Stimulated activated CD4-positive, alpha-beta T cell treated with anti-CD3 and anti-CD28 coated beads, Interleukin-4, amount 100 ng/mL, for 1 hour (primary cell): ENCODE results near the gene ZNF613.
"Not testable (repeated sequence)": the region's sequence is repeated elsewhere in the genome, so short reads cannot be mapped to it uniquely, and the experiment has no call there.

Experiments used
- DNase-seq: peaks from one replicate; pipeline ENCODE4 v3.0.0-alpha.2; 2020

Gene ZNF613

GRCh38 chr19:51944798-51945552, 17.7 kb downstream of the ZNF613 start:
- DNase-seq, result no peak

DNA sequence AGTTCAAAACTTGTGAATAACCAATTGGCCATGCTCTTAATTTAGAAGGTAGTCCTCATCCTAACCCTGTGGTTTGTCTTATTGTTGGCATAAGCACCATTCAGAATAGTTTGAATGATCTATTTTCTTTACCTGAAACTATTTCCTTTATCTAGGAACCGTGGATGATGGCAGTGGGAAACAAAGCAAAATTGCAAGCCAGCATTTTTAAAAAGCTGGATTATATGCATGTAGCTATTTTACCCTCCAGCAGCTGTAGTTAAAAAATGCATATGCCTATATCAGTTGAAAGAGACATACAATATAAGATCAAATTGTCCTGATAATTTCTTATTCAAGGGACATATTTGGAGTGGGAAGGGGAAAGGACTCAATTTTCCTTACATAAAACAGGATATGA, 19.3 kb downstream of the ZNF613 start:
- no peak for DNase-seq

GRCh38 chr19:51948975-51949374, 21.7 kb downstream of the ZNF613 start:
- no peak for DNase-seq

DNA sequence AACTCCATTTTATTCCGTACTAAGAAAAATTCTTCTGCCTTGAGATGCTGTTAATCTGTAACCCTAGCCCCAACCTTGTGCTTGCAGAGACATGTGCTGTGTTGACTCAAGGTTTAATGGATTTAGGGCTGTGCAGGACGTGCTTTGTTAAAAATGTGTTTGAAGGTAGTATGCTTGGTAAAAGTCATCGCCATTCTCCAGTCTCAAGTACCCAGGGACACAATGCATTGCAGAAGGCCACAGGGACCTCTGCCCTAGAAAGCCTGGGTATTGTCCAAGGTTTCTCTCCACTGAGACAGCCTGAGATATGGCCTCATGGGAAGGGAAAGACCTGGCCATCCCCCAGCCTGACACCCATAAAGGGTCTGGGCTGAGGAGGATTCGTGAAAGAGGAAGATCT, 30.6 kb downstream of the ZNF613 start:
- not testable (repeated sequence) for DNase-seq

- DNase-seq, result no peak
These were observed 32.5 kb downstream of the ZNF613 start for GRCh38 chr19:51959791-51960190.

DNA sequence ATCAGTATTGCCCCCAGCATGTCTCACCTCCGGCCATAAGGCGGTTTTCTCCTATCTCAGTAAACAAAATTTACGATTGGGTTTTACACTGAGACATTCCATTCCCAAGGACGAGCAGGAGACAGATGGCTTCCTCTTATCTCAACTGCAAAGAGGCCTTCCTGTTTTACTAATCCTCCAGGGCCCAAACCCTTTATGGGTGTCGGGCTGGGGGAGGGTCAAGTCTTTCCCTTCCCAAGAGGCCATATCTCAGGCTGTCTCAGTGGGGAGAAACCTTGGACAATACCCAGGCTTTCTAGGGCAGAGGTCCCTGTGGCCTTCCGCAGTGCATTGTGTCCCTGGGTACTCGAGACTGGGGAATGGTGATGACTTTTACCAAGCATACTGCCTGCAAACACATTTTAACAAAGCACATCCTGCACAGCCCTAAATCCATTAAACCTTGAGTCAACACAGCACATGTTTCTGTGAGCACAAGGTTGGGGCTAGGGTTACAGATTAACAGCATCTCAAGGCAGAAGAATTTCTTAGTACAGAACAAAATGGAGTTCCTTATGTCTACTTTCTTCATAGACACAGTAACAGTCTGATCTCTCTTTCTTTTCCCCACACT, 33.5 kb downstream of the ZNF613 start:
- not testable (repeated sequence) for DNase-seq

DNA sequence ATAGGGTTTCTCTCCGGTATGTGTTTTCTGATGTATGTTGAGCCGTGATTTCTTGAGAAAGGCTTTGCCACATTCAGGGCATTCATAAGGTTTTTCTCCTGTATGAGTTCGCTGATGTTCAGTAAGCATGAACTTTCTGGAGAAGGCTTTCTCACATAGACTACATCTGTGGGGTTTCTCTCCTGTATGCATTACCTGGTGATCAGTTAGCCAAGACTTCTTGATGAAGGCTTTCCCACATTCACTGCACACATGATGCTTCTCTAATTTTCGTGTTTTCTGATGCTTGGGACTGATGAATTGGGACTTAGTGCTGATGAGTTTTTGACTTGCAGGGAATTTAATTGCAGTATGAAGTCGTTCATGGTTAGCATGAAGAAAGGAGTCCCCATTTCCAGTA, 38.3 kb downstream of the ZNF613 start:
- DNase-seq, result no peak

DNA sequence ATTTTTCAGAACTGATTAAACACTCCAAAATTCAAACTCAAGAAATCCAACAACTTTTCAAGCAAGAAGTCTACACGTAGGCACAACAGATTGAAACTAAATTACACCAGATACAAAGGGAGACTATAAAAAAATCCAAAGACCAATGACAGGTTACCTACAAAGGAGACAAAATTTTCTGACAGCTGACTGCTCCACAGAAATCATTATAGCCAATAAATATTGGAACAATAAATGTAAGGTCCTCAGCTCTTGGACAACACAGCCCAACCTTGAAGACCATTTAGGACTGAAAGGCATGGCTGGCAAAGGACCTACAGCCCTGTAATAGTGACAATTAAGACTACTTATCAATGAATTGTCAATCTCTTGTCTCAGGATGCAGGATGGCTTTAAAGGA, 43.4 kb downstream of the ZNF613 start:
- no peak for DNase-seq

- DNase-seq, result no peak
These were observed 44.4 kb downstream of the ZNF613 start for GRCh38 chr19:51971624-51972023.

- not testable (repeated sequence) for DNase-seq
These were observed 48.5 kb downstream of the ZNF613 start for GRCh38 chr19:51975787-51976186.

- no peak for DNase-seq
These were observed 49.6 kb downstream of the ZNF613 start for GRCh38 chr19:51976852-51977251.

DNA sequence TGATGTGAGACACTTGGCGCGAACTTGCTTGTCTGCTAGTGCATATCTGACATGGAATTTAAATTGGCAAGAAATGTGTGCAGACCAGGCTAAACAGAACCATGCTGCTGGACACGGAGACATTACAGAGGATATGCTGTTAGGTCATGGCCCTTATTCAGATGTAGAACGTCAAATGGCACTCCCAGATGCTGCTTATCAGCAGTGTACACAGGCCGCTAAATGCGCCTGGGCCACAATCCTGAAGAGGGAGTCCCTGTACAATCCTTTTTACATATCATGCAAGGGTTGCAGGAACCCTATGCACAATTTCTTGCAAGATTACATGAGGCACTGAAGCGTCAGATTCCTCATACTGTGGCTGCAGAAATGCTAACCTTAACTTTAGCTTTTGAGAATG, 50.1 kb downstream of the ZNF613 start:
- DNase-seq, result no peak

DNA sequence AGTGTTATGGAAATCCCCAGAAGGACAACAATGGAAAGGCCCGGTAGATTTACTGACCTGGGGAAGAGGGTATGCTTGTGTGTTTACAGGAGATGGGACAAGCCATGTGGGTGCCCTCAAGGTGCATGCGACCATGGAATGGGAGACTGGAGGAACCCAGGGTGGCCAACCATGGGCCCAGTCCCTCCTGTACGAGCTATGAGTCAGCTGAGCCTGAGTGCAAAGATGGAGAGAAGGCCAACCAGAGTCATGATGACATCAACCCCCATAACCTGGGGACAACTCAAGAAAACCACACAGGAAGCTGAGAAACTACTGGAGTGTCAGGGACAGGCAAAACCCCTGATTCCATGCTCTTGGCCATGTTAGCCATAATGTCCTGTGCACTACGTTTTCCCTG, 51.6 kb downstream of the ZNF613 start:
- no peak for DNase-seq

- no peak for DNase-seq
These were observed 53.0 kb downstream of the ZNF613 start for GRCh38 chr19:51980116-51980736.

DNA sequence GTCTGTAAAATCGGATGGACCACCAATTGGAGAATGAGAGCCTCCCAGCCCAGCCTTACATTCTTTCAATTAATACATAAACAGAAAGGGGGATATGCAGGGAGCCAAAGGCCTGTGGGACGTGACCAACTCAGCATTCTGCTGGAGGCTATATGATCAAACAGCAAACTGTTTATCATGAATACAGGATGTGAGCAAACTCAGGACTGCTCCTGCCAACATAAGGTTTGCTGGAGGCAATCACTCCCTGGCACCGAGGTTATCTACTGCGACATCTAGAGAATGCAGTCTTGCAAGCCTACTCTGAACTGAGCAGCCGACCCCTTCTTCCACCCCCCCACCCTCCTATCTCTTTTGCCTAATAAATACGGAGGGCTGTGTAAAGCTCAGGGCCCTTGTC, 53.7 kb downstream of the ZNF613 start:
- DNase-seq, result not testable (repeated sequence)

GRCh38 chr19:51983361-51983760, 56.1 kb downstream of the ZNF613 start:
- DNase-seq, result no peak

DNA sequence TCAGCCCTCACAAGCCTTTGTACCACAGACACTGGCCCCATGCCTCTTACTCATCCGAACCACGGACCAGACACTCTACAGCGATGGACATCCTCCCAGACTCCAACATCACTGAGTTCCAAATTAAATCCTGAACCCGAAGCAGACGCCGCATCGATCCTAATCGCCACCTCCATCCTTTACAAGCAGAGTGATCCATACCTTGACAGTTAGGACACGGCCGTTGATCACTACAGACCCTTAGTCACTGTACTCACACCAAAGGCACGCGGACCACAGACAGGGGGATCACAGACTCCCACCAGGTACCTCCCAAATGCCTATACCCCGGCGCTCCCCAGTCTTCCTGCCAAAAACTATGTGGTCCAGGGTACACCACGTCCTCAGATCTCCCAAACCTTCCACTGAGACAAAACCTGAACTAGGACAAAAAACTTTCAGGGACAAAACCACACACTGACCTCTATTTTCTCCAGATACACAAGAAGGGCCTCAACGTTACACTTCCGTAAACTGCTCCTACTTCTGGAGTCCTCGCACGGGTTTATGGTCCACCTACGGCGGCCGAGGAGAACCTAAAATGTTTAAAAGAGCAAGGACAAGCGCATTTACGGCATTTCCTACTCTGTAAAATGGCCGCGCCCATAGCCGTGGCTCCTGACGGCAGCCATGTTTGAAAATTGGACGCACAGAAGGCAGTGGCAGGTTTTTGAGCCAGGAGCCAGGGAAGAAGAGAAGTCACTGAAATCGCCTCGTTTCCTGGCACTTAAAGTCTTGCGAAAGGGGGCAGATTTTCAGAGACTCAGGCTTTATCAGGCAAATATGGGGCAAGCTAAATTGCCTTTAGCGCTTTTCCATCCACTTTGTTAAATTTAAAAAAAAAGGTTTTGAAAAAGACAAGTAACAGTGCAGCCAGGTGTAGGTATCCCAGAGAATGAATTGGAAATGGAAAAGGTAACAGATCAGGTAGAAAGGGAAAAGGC, 59.3 kb downstream of the ZNF613 start, which contains the start of gene ZNF350:
Gene ZNF350 (minus strand): TSS at position 532 of the 983 bp plus-strand sequence. CDS start 12,480 bp downstream, outside the sequence.
- peak; percentile 82 for DNase-seq

DNA sequence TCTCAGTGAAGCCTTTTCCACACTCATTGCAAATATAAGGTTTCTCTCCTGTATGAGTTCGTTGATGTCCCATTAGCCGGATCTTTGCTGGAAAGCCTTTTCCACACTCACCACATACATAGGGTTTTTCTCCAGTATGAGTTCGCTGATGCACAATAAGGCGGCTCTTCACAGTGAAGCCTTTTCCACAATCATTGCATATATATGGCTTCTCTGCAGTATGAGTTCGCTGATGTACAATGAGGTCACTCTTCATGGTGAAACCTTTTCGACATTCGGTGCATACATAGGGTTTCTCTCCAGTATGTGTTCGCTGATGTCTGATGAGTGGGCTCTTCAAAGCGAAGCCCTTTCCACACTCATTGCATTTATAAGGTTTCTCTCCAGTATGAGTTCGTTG, 66.2 kb downstream of the ZNF613 start:
- no peak for DNase-seq

GRCh38 chr19:51994048-51994644, 66.9 kb downstream of the ZNF613 start:
- no peak for DNase-seq
